Prostate gland (tissue), 2 donors: ENCODE measurements around the gene AOC1. TPM values are rescaled to one million over a fixed set of nuclear protein-coding genes. Genes with fewer than 3 reads are reported as not detected.

Experiments used
- DNase-seq: peaks from one replicate; pipeline ENCODE4 v3.0.0-alpha.2; 2019; ENCODE audit warnings: low spot score
- H3K27ac ChIP-seq, 2 donors: fragments of 200-600 bp; sonication (generic); 2 replicates each; pipeline ENCODE4 v1.5.1; 2017 to 2019
- H3K27me3 ChIP-seq: fragments of 200-600 bp; sonication (generic); replicated peaks from 2 replicates; pipeline ENCODE4 v1.5.1; 2019; ENCODE audit not compliant: insufficient read depth
- H3K36me3 ChIP-seq, 2 donors: fragments of 200-600 bp; sonication (generic); 1 replicate in 1 of 2; 2 replicates in 1 of 2; pipeline versions ENCODE4 v1.5.1 to v1.8.1; 2017 to 2019
- H3K4me1 ChIP-seq: fragments of 200-600 bp; sonication (generic); replicated peaks from 2 replicates; pipeline ENCODE4 v1.5.1; 2019
- H3K4me3 ChIP-seq, 2 donors: fragments of 200-600 bp; sonication (generic); 2 replicates each; pipeline ENCODE4 v1.5.1; 2017 to 2019
- H3K9me3 ChIP-seq: fragments of 200-600 bp; sonication (generic); 2 replicates; pipeline ENCODE4 v1.5.1; 2017
- POLR2A ChIP-seq: fragments of 450-650 bp; IDR thresholded peaks from one replicate; pipeline ENCODE4 v1.6.1; 2016; ENCODE audit warnings: antibody characterized with exemption, mild to moderate bottlenecking
- POLR2AphosphoS5 ChIP-seq: sonication (generic); formaldehyde crosslinking; IDR thresholded peaks from one replicate; pipeline ENCODE4 v1.6.1; 2017; ENCODE audit warnings: antibody characterized with exemption
- WGBS: methylation state at CpG from one replicate; pipeline ENCODE4 v1.1.5; 2018; 5-methylcytosine and 5-hydroxymethylcytosine counted together
- intact Hi-C: fragments of 100-400 bp; cut with DNase I; formaldehyde crosslinking; loops from one replicate; pipeline ENCODE4 v1.14.2; 2022
- total RNA-seq, 2 donors: library from RNA; depleted of rRNA; stranded (reverse); fragments of >200 nt; gene quantifications; one replicate each; pipeline ENCODE4 v1.1.0, GENCODE V29; 2016
- TF ChIP-seq, protein P1 (sequence below), 4 experiments: fragments of 200-600 bp in 2 of 4; fragments of 450-650 bp in 2 of 4; sonication (generic) in 2 of 4; IDR thresholded peaks; 1 replicate in 3 of 4; 2 replicates in 1 of 4; pipeline ENCODE4 v1.5.1; 2016 to 2019; ENCODE audit warnings: antibody characterized with exemption in 4 of 4, mild to moderate bottlenecking in 2 of 4, moderate library complexity in 2 of 4

The AOC1 gene
- total RNA-seq, 2 donors from 2014 or later, result 2.1 to 3.1 TPM

DNA sequence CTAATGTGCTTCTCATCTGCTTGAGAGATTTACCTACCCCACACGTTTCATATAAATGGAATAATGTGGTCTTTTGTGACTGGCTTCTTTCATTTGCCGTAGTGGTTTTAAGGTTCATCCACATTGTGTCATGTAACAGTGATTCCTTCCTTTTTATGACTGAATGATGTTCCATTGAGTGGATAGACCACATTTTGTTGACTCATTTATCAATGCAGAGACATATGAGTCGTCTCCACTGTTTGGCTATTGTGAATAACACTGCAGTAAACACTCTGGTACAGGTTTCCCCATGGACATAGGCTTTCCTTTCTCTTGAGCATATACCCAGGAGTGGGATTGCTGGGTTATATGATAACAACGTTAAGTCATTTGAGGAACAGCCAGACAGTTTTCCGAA lies 2.0 kb upstream of the AOC1 start:
- intact Hi-C loops, result no loop called here
- H3K27me3 ChIP-seq, result no peaks in the 10 kb centered on the region
- no peak overlapping the region for H3K4me3 ChIP-seq
- 69% methylated on average over 5 of the region's 5 CpGs for WGBS
- no peak overlapping the region for H3K27ac ChIP-seq
- DNase-seq, result no peak
- H3K9me3 ChIP-seq, result no peaks in the 10 kb centered on the region
- no peaks in the 10 kb centered on the region for H3K36me3 ChIP-seq
- no peak for TF ChIP-seq POLR2AphosphoS5
- TF ChIP-seq, protein P1, sequence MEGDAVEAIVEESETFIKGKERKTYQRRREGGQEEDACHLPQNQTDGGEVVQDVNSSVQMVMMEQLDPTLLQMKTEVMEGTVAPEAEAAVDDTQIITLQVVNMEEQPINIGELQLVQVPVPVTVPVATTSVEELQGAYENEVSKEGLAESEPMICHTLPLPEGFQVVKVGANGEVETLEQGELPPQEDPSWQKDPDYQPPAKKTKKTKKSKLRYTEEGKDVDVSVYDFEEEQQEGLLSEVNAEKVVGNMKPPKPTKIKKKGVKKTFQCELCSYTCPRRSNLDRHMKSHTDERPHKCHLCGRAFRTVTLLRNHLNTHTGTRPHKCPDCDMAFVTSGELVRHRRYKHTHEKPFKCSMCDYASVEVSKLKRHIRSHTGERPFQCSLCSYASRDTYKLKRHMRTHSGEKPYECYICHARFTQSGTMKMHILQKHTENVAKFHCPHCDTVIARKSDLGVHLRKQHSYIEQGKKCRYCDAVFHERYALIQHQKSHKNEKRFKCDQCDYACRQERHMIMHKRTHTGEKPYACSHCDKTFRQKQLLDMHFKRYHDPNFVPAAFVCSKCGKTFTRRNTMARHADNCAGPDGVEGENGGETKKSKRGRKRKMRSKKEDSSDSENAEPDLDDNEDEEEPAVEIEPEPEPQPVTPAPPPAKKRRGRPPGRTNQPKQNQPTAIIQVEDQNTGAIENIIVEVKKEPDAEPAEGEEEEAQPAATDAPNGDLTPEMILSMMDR (IDR thresholded peaks at IDR 0.05), result no peak
- no peaks in the 10 kb centered on the region for H3K4me1 ChIP-seq

DNA sequence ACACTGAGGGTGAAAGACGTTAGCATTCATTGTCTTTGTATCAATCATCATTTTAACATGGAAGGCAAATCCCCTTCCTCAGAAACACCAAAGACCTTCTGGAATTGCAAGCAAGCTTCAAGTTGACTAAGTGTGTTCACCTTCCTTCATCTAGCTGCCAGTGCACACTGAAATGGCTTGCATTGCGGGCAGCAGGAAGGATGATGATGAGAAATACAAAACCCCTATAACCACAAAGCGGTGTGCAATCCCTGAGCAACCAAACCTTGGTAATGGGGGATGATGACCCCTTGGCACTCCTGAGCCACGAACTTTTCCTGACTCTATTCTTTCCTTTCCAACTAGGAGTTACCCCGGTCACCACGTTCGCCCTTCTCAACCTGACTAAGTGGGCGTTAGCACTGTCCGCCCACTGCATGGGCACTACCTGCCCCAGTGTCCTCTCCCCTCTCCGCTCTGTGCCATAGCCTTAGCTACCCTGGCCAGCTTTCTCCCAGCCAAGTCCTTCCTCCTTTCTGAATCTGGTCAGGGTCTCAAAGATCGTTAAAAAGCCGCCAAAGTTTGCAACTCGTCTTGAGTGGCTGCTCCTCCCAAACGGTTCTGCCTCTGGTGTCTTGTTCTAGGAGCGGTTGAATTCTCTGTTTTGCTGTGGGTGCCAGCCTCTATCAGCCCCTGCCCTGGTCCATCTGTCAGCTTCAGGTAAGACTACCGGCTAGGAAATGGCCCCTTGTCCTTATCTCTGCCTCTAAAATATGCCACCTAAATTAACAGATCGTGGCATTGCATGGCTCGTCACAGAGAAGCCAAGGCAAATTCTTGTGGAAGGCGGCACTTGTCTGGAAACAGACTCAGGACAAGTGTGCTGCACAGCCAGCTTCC lies 586 bp upstream of the AOC1 start:
- Histone ChIP-seq H3K4me1 (no peaks in the 10 kb centered on the region), H3K4me3 (no peak overlapping the region), H3K9me3 (no peaks in the 10 kb centered on the region), H3K36me3 (no peaks in the 10 kb centered on the region), H3K27ac (no peak overlapping the region), H3K27me3 (no peaks in the 10 kb centered on the region)
- 72% methylated on average over 19 of the region's 19 CpGs for WGBS
- intact Hi-C loops, result no loop called here
- no peak for TF ChIP-seq POLR2AphosphoS5
- TF ChIP-seq POLR2A, result no peak
- TF ChIP-seq, protein P1 (IDR thresholded peaks at IDR 0.05), result no peak
- no peak for DNase-seq

DNA sequence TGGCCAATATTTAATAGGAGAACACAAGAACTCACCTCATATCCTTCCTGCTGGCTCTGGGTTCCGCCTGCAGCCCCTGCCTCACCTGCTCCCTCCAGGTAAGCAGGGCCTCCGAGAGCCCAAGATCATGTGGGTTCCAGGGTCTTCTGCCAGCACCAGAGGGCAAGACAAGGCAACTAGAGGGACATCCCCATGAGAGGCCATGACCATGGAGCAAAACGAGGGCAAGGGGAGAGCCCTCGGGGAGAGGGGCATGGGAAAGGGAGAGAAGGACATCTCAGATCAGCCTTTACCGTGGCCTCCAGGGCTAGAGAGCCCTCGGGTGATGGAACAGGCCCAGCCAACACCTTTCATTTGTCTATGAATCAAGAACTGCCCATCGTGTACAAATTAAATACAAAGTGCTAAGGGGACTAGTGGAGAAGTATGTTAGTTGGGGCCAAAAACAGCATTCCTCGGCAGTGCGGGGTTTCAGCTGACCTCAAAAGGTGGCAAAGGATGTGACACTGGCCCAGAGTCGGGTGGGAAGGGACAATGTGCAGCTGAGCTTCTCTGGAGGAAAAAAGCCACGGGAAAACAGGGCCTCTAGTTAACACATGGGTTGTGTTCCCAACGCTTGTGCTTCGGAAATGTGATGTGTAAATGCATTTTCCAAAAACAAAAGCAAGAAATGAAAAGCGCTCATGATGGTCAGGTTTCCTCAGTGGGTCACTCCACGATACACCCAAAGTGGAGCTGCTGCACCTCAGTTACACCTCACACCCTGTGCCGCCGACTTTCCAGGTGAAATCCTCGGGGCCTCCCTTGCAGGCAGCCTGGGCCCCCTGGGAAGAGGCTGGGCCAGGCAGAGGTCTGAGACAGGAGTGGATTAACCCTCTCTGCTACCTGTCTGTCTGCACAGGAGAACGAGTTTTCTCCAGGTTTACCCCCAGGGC lies 2.0 kb downstream of the AOC1 start:
- no peak for DNase-seq
- WGBS, result 67% methylated on average over 19 of the region's 19 CpGs
- no peak overlapping the region for H3K27ac ChIP-seq

DNA sequence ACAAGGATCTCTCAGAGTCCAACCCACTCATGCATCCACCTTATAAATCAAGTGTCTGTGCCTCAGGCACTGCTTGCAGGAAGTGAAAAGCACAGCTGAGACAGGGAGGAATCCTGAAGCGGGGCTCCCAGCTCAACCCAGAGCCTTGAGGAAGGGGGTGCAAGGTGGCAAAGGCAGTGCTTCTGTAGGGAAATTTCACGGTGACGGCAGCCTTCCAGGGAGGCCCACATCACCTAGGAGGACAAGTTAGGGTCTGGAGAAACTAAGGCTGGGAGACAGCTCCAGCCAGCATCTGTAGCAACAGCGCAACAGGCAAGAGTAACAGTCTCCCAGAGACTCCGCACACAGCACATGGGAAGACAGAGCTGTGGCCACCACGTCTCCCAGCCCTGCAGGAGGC lies 2.7 kb downstream of the AOC1 start:
- intact Hi-C loops, result no loop called here
- TF ChIP-seq POLR2AphosphoS5 (no peak), POLR2A (no peak)
- TF ChIP-seq, protein P1 (IDR thresholded peaks at IDR 0.05), result no peak
- H3K27me3 ChIP-seq, result no peaks in the 10 kb centered on the region

More for the DNA sequence above, 2.0 kb downstream of the AOC1 start:
- no peaks in the 10 kb centered on the region for H3K36me3 ChIP-seq
- no peaks in the 10 kb centered on the region for H3K4me1 ChIP-seq
- H3K9me3 ChIP-seq, result no peaks in the 10 kb centered on the region
- no peak for TF ChIP-seq POLR2A
- no peak for TF ChIP-seq POLR2AphosphoS5
- TF ChIP-seq, protein P1 (IDR thresholded peaks at IDR 0.05), result no peak
- H3K4me3 ChIP-seq, result no peak overlapping the region
- intact Hi-C loops, result no loop called here
- no peaks in the 10 kb centered on the region for H3K27me3 ChIP-seq

More for the DNA sequence above, 2.7 kb downstream of the AOC1 start:
- no peak for DNase-seq
- H3K4me3 ChIP-seq, result no peak overlapping the region
- WGBS, result 65% methylated on average over 6 of the region's 6 CpGs
- H3K4me1 ChIP-seq, result no peaks in the 10 kb centered on the region
- H3K9me3 ChIP-seq, result no peaks in the 10 kb centered on the region
- H3K36me3 ChIP-seq, result no peaks in the 10 kb centered on the region
- no peak overlapping the region for H3K27ac ChIP-seq
